OCI-LY7 (cell line): ENCODE measurements around the gene RPA1. TPM values are rescaled to one million over a fixed set of nuclear protein-coding genes. Genes with fewer than 3 reads are reported as not detected.

Experiments
- BruUV-seq: library from RNA; stranded (reverse); fragments of 400-500 nt; replicated peaks from 2 replicates; lab custom pipeline; 2021; lab: Mats Ljungman, UMichigan
- CTCF ChIA-PET: fragments of 300-600 bp; sonication (Branson Sonifier 250); formaldehyde crosslinking; loops from one replicate; lab custom pipeline; 2022; ENCODE audit warnings: antibody characterized with exemption; ENCODE audit not compliant: unreplicated experiment; lab: Charles Lee
- POLR2A ChIA-PET: fragments of 300-600 bp; sonication (Branson Sonifier 250); formaldehyde crosslinking; loops from one replicate; lab custom pipeline; 2022; ENCODE audit warnings: antibody characterized with exemption; lab: Charles Lee
- DNase-seq: peaks from one replicate; pipeline ENCODE4 v3.0.0-alpha.2; 2015; ENCODE audit warnings: low spot score
- H2AFZ ChIP-seq: fragments of 200-600 bp; sonication (generic), shearing (Covaris generic); 2 replicates; pipeline ENCODE4 v1.6.1; 2014; ENCODE audit warnings: mild to moderate bottlenecking, antibody characterized with exemption, low read length, moderate library complexity
- H3K27ac ChIP-seq: fragments of 200-600 bp; sonication (generic); 2 replicates; pipeline ENCODE4 v1.5.1; 2014; ENCODE audit warnings: mixed run types, low read depth, mild to moderate bottlenecking, moderate library complexity, low read length, inconsistent platforms; ENCODE audit not compliant: poor library complexity, severe bottlenecking
- H3K36me3 ChIP-seq: fragments of 200-600 bp; sonication (generic); 2 replicates; pipeline ENCODE4 v1.6.1; 2014; ENCODE audit warnings: mild to moderate bottlenecking, antibody characterized with exemption, low read length, moderate library complexity, mixed read lengths; ENCODE audit not compliant: insufficient read depth
- H3K4me1 ChIP-seq: fragments of 200-600 bp; sonication (generic); 2 replicates; pipeline ENCODE4 v1.5.1; 2014; ENCODE audit warnings: mild to moderate bottlenecking, low read length; ENCODE audit not compliant: insufficient read depth, poor library complexity, severe bottlenecking
- H3K4me2 ChIP-seq: fragments of 200-600 bp; sonication (generic); 2 replicates; pipeline ENCODE4 v1.6.1; 2014; ENCODE audit warnings: mild to moderate bottlenecking, low read length
- H3K4me3 ChIP-seq: fragments of 200-600 bp; sonication (generic); 2 replicates; pipeline ENCODE4 v1.5.1; 2014; ENCODE audit warnings: mild to moderate bottlenecking, low read depth, low read length; ENCODE audit not compliant: poor library complexity, severe bottlenecking
- H3K79me2 ChIP-seq: fragments of 200-600 bp; sonication (generic); 2 replicates; pipeline ENCODE4 v1.6.1; 2016; ENCODE audit warnings: low read depth, mild to moderate bottlenecking, low read length, moderate library complexity, mixed read lengths; ENCODE audit not compliant: insufficient read depth
- H3K9me2 ChIP-seq: fragments of 200-600 bp; sonication (generic); 2 replicates; pipeline ENCODE4 v1.6.1; 2016; ENCODE audit warnings: mild to moderate bottlenecking, low read length, mixed read lengths; ENCODE audit not compliant: insufficient read depth
- H3K9me3 ChIP-seq: fragments of 200-600 bp; sonication (generic); 2 replicates; pipeline ENCODE4 v1.6.1; 2014; ENCODE audit warnings: mild to moderate bottlenecking, mixed run types, low read length, mixed read lengths
- H4K20me1 ChIP-seq: fragments of 200-600 bp; sonication (generic); 2 replicates; pipeline ENCODE4 v1.6.1; 2014; ENCODE audit warnings: mild to moderate bottlenecking, antibody characterized with exemption, low read length, moderate library complexity, mixed read lengths; ENCODE audit not compliant: insufficient read depth
- EZH2phosphoT487 ChIP-seq: fragments of 200-600 bp; sonication (generic); IDR thresholded peaks from 2 replicates; pipeline ENCODE4 v1.6.1; 2018; ENCODE audit warnings: low read depth, borderline replicate concordance, mild to moderate bottlenecking, mixed run types, antibody characterized with exemption, low read length, moderate library complexity, mixed read lengths
- intact Hi-C: fragments of 100-400 bp; cut with micrococcal nuclease; formaldehyde crosslinking; loops from one replicate; pipeline ENCODE4 v1.10.0; 2022; ENCODE audit not compliant: unreplicated experiment
- total RNA-seq, 2 experiments: library from RNA; depleted of rRNA in 1 of 2; stranded (reverse); fragments of >200 nt in 1 of 2; shearing (Covaris generic) in 1 of 2; gene quantifications; 2 replicates each; pipeline ENCODE4 v1.2.3, GENCODE V29; 2014 to 2022
- TF ChIP-seq, protein P1 (sequence below): fragments of 200-600 bp; sonication (generic); conservative IDR thresholded peaks from 2 replicates; pipeline ENCODE4 v1.5.1; 2014; ENCODE audit warnings: mild to moderate bottlenecking, antibody characterized with exemption, low read length, moderate library complexity, mixed read lengths

The RPA1 gene
- total RNA-seq, 2 experiments from 2014 or later, result 55.5 to 184 TPM

DNA sequence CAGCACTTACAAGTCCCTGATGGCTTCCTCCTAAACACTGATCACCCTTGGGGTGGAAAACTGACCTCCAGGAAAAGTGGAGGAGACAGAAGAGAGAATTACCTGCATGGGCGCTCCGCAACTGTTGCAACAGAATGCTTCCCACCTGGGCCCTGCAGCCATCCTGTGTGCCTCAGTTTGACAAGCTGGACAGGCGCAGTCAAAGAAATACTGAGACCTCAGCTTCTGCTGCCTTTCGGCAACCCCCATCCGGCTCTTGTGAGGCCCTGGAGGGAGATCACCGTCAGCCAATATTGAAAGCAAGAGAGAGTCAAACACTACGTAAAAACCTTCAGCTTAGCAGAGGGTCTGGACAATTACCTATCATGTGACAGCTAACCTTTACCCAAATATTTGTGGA lies 43.1 kb upstream of the RPA1 start:
- TF ChIP-seq, protein P1, sequence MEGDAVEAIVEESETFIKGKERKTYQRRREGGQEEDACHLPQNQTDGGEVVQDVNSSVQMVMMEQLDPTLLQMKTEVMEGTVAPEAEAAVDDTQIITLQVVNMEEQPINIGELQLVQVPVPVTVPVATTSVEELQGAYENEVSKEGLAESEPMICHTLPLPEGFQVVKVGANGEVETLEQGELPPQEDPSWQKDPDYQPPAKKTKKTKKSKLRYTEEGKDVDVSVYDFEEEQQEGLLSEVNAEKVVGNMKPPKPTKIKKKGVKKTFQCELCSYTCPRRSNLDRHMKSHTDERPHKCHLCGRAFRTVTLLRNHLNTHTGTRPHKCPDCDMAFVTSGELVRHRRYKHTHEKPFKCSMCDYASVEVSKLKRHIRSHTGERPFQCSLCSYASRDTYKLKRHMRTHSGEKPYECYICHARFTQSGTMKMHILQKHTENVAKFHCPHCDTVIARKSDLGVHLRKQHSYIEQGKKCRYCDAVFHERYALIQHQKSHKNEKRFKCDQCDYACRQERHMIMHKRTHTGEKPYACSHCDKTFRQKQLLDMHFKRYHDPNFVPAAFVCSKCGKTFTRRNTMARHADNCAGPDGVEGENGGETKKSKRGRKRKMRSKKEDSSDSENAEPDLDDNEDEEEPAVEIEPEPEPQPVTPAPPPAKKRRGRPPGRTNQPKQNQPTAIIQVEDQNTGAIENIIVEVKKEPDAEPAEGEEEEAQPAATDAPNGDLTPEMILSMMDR, result no peak
- H3K27ac ChIP-seq, result no peak overlapping the region
- ChIA-PET POLR2A (no interaction called here), CTCF (no interaction called here)
- peaks cover 65% of the 10 kb centered on the region for H3K36me3 ChIP-seq
- BruUV-seq, result no TSS peak
- intact Hi-C loops, result no loop called here
- H3K4me2 ChIP-seq, result no peak overlapping the region
- H3K9me2 ChIP-seq, result no peaks in the 10 kb centered on the region
- no peaks in the 10 kb centered on the region for H3K4me1 ChIP-seq
- no peaks in the 10 kb centered on the region for H4K20me1 ChIP-seq
- H3K79me2 ChIP-seq, result 0 out of 2 replicates have a peak, but pooled peaks cover 3% of the 10 kb centered on the region
- no peak overlapping the region for H2AFZ ChIP-seq
- no peaks in the 10 kb centered on the region for H3K9me3 ChIP-seq
- H3K4me3 ChIP-seq, result no peak overlapping the region
- no peak for DNase-seq

DNA sequence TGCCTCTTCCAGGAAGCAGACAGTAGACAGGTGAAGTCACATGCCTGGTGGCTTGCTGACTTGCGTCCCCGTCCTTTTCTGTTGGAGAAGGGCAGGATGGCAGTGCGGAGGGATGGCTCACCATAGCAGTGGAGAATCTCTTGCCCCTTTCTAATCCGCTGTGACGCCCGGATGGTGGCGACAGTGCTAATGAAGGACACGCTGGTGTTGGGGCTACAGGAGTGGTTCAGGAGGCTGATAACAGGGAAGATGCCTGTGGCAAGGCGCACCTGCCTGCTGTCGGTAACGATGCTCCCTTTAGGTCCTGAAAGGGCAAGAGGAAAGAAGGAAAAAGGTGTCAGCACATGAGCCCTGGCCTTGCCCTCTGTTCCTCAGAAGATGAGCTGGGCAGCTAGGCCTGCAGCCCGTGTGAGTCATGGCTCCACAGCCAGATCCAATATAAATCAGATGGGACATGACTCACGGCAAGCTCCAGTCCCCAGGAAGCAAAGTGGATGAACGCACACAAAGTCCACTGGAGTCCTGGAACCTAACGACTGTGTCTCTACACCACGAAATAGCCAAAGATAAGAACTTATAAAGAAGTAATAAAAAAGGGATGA lies 42.4 kb upstream of the RPA1 start:
- BruUV-seq, result no TSS peak
- intact Hi-C loops, result no loop called here
- ChIA-PET POLR2A (no interaction called here), CTCF (no interaction called here)
- Histone ChIP-seq H3K9me3 (no peaks in the 10 kb centered on the region), H3K9me2 (no peaks in the 10 kb centered on the region), H4K20me1 (no peaks in the 10 kb centered on the region), H3K27ac (no peak overlapping the region), H3K4me2 (no peak overlapping the region), H3K4me3 (no peak overlapping the region), H2AFZ (no peak overlapping the region), H3K79me2 (0 out of 2 replicates have a peak, but pooled peaks cover 3% of the 10 kb centered on the region), H3K4me1 (no peaks in the 10 kb centered on the region), H3K36me3 (peaks cover 60% of the 10 kb centered on the region)
- TF ChIP-seq, protein P1, result no peak
- no peak for TF ChIP-seq EZH2phosphoT487
- no peak for DNase-seq

DNA sequence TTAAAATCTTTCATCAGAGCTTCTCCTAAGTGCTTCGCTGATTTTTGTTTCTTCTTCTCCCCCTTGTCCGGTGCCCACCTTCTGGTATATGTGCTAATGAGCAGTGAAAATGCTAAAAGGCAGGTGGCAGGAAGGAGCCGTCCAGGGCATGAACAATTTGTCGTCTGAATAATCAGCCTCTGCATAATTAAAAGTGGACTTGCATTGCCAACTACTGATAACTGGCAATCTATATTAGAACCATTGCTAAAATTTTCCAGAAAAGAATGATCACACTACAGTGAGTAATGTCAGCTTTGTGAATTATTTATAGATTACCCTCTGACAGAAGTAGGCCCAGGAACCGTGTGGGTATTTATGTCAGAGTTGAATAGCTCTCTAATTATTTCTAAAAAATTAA lies 39.9 kb upstream of the RPA1 start:
- Histone ChIP-seq H3K9me3 (no peaks in the 10 kb centered on the region), H3K4me3 (no peak overlapping the region), H3K27ac (no peak overlapping the region), H3K4me1 (no peaks in the 10 kb centered on the region), H3K36me3 (peaks cover 53% of the 10 kb centered on the region), H3K4me2 (no peak overlapping the region), H4K20me1 (no peaks in the 10 kb centered on the region), H3K9me2 (no peaks in the 10 kb centered on the region), H2AFZ (no peak overlapping the region), H3K79me2 (peaks cover 9% of the 10 kb centered on the region; the same call in 1 of the 2 replicates)
- TF ChIP-seq, protein P1, result no peak
- TF ChIP-seq EZH2phosphoT487, result no peak
- DNase-seq, result no peak
- POLR2A ChIA-PET, result interaction anchor here (0.7 kb wide), 1 partner anchor 570 kb away, joined by 4 read pairs; no protein-coding TSS in a partner anchor
- CTCF ChIA-PET, result no interaction called here
- no TSS peak for BruUV-seq
- intact Hi-C loops, result no loop called here
